HG03575 (cell line): ENCODE measurements around the gene NTM.

Experiments used
- ATAC-seq: cut with Tn5 transposase; IDR thresholded peaks from one replicate; pipeline ENCODE4 v1.9.1; 2021; ENCODE audit not compliant: unreplicated experiment, insufficient number of reproducible peaks, low FRiP score; ENCODE audit errors: extremely low read depth

The NTM gene

DNA sequence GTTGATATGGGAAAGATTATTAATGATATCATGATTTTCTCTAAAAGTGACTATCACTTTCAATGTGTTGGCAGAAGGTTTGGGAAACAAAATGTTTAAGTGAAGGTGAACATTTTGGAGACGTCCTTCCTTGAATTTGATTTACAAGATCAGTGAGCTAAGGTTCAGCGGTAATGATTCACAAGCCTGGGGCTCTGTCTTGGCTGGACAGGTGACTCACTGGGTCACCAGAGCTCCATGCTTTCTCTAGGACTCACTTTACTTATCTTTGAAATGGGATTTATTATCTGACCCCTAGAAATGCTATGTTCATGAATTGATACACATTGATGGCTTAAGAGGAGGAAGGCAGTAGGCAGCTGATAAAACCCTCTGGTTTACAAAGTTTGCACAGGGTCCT, 437.5 kb downstream of the NTM start:
- ATAC-seq: no peak

- no peak for ATAC-seq
Measured at GRCh38 chr11:131808470-131808869, 438.1 kb downstream of the NTM start.

GRCh38 chr11:131809203-131809918, 438.9 kb downstream of the NTM start:
- no peak for ATAC-seq

GRCh38 chr11:131810541-131810940, 440.1 kb downstream of the NTM start:
- ATAC-seq: no peak

GRCh38 chr11:131811383-131811782, 441.0 kb downstream of the NTM start:
- no peak for ATAC-seq

DNA sequence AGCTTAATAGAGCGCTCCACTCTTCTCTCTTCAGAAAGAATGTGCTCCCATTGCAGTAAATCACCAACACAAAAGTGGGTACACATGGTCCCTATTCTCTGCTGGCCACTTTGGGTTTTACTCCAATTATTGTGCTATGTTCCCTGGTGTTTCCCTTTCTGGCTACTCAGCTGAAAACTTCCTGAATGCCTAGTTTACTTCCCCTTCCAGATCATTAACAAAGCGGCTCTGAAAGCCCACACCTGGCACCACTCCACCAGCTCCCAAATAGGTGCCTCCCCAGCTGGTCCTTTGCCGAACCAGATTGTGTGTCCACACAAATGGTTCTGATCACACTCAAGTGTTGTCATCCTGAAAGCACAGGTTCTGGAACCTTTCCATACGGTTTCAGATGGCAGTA, 443.7 kb downstream of the NTM start:
- no peak for ATAC-seq

GRCh38 chr11:131815590-131815989, 445.2 kb downstream of the NTM start:
- no peak for ATAC-seq

DNA sequence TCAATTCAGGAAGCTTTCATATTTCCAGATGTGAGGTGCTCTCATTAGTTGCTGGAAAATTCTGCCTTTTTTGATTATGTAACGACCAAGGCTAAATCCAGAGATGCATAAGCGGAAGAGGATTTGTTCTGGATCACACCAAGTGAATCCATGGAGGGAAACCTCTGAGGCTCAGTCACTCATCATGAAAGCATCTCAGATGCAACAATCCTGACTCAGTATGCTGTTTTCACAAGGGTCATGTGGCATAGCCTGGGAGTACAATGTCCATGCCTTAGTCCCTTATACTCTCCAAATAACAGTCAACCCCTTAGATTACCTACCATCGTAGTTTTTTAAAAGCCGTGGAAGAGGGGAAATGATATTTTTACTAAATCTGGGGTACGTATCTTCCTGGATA, 445.6 kb downstream of the NTM start:
- ATAC-seq: no peak

DNA sequence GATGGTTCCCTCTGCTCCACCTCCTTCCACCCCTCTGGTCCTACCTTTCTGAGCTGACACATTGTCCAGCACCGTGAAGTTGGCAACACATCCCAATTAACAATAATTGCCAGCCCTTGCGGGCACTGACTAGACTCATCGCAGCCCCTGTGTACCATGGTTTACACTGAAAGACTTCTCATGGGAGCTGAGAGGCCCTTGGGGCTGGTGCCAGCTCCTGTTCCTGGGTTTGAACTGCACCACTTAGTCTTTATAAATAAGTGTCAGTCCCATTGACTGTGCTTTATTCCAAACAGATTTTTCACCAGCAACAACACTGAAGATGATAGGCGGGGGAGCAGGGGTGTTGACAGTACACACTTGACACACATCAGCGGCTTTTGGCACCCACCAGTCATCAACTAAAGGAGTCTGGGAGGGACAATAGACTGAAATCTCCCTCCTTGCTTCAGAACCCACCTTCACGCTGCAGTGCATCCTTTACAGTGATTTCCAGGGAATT, 447.3 kb downstream of the NTM start:
- no peak for ATAC-seq

DNA sequence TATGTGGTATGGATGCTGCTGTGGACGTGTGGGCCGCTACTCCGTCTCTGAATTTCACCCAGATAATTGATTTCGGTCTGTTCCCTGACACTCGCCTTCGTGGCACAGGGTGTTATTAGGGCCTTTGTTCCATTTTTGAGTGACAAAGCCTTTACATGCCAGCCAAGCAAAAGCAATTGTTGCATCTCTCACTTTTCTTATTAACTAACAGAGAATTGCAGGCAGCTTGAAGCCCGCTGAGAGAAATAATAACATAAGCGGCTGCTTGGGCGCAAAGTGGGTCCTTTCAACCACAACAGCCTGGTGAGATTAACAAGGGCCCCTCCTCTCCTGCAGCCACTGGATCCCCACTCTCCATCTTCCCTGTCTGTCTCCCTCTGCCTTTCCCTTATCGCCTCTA, 449.4 kb downstream of the NTM start:
- ATAC-seq: no peak

GRCh38 chr11:131822506-131822905, 452.1 kb downstream of the NTM start:
- ATAC-seq: no peak

DNA sequence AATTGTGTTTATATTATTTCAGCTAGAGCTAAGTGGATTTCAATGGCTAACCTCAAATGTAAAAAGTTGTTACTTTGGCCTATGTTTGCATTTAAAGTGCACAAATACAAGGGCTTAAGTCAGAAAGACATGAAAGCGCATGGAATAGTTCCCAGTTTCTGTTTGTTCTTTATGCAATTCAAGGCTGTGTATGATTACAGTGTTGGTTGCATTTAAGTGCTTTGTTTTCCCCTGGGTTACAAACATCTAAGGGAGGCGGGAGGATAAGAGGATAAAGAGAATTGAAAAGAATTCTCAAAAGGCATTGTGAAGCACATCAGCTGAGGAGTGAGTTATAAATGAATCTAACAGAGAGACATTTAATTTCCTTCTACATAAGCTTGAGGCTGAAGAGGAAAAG, 453.4 kb downstream of the NTM start:
- ATAC-seq: no peak

- no peak for ATAC-seq
Measured at GRCh38 chr11:131824771-131825170, 454.4 kb downstream of the NTM start.

GRCh38 chr11:131827430-131827829, 457.0 kb downstream of the NTM start:
- no peak for ATAC-seq

DNA sequence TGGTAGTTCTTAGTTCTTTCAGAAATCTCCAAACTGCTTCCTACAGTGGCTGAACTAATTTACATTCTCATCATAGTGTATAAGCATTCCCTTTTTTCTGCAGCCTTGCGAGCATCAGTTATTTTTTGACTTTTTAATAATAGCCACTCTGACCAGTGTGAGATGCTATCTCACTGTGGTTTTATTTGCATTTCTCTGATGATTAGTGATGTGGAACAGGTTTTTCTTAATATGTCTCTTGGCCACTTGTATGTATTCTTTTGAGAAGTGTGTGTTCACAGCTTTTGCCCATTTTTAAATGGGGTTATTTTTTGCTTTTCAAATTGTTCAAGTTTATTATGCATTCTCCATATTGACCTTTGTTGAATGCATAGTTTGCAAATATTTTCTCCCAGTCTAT, 459.3 kb downstream of the NTM start:
- ATAC-seq: no peak

DNA sequence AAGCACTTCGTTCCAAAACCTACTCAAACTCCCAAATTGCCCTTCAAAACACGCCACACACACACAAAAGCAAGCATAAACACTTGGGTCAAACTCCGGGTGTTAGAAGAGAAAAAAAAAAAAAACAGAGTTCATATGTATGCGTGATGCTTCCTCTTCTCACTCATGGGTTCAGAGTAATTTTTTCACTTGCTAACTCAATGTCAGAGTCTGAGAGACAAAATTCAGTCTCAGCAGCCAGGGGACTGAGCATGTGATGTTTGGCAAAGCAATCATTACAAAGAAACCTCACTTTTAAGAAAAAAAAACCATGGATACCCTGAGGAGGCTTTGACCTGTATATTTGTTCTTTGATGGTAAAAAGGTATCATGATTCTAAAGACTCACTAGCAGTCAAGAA, 461.7 kb downstream of the NTM start:
- no peak for ATAC-seq

DNA sequence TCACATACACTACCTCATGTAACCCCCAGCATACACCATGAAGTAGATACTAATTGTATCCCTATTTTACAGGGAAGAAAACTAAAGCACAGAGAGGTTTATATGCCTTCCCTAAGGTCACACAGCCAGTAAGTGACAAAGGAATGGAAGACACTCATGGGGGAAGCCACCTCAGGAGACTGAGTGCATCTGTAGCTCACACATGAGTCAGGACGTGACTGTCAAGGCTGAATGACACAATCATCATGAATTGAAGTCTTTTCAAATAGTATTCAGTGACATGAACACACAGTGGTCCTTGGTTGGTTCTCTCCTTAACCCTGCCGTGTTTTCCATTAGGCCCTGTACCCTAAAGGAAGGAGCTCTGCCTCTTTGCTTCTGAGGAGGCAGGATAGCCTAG, 463.0 kb downstream of the NTM start:
- no peak for ATAC-seq

GRCh38 chr11:131837562-131837961, 467.1 kb downstream of the NTM start:
- ATAC-seq: no peak

- no peak for ATAC-seq
Measured at GRCh38 chr11:131838016-131838415, 467.6 kb downstream of the NTM start.

DNA sequence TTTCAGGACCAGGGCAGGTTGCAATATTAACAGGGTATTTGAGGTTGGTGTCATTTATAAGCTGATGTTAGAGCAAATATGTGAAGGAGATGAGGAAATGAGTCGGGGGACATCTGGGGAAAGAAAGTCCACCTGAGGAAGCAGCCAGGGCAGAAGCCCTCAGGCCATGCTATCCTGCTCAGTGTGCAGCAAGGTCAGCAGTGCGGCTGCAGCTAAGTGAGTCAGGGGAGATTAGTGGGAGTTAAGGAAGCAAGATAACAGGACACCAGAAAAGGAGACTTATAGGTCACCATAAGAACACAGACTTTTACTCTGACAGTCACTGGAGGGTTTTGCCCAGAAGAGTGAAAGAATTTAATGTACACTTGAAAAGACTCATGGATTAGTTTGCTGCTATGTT, 468.9 kb downstream of the NTM start:
- no peak for ATAC-seq

DNA sequence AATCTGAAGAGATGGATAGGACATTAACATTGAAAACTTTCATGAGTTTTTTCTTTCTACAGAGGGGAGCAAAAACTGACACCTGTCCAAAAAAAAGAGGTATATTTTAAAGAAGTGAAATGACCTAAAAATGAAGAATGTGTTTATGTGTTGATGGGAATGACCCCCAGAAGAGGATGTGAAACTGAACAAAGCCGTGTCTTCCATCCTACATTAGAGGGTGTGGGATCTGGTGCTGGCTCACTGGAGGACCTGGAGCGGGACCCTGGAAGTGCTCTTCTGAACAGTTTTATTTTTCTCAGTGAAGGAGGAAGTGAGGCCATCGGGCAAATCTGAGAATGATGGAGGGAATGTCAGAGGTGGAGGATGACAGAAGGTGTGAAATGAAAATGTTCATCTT, 470.1 kb downstream of the NTM start:
- ATAC-seq: no peak
